Upper lobe of left lung (tissue), 4 donors: Measurements from ENCODE around the gene KRT31.

Experiments used
- CTCF ChIP-seq, 6 experiments: fragments of 450-650 bp in 4 of 6; fragments of 200-600 bp in 2 of 6; sonication (generic) in 2 of 6; IDR thresholded peaks; one replicate each; pipeline ENCODE4 v1.5.1; 2016 to 2019; ENCODE audit warnings: antibody characterized with exemption in 6 of 6
- EP300 ChIP-seq, 4 donors: sonication (generic); formaldehyde crosslinking; IDR thresholded peaks; one replicate each; pipeline ENCODE4 v1.5.1; 2017; ENCODE audit warnings: antibody characterized with exemption in 4 of 4, control low read depth in 2 of 4
- POLR2A ChIP-seq, 4 donors: fragments of 450-650 bp; IDR thresholded peaks; one replicate each; pipeline ENCODE4 v1.5.1; 2016 to 2017; ENCODE audit warnings: antibody characterized with exemption in 4 of 4, mild to moderate bottlenecking in 2 of 4
- POLR2AphosphoS5 ChIP-seq, 2 donors: sonication (generic); formaldehyde crosslinking; IDR thresholded peaks; one replicate each; pipeline ENCODE4 v1.5.1; 2017; ENCODE audit warnings: antibody characterized with exemption in 2 of 2

- TF ChIP-seq POLR2A (IDR thresholded peaks at IDR 0.05) (no peak), CTCF (IDR thresholded peaks at IDR 0.05) (no peak), POLR2AphosphoS5 (IDR thresholded peaks at IDR 0.05) (no peak), EP300 (IDR thresholded peaks at IDR 0.05) (no peak)
These were observed at the start of gene KRT31 for GRCh38 chr17:41396996-41397660.
